Right forelimb (tissue), 1 donor: ENCODE results near the gene TFAP2B.

Experiments used
- DNase-seq: peaks from one replicate; pipeline ENCODE4 v3.0.0-alpha.2; 2018

The TFAP2B gene

GRCh38 chr6:50849796-50850180 is 31.1 kb downstream of the TFAP2B start:
- no peak for DNase-seq

DNA sequence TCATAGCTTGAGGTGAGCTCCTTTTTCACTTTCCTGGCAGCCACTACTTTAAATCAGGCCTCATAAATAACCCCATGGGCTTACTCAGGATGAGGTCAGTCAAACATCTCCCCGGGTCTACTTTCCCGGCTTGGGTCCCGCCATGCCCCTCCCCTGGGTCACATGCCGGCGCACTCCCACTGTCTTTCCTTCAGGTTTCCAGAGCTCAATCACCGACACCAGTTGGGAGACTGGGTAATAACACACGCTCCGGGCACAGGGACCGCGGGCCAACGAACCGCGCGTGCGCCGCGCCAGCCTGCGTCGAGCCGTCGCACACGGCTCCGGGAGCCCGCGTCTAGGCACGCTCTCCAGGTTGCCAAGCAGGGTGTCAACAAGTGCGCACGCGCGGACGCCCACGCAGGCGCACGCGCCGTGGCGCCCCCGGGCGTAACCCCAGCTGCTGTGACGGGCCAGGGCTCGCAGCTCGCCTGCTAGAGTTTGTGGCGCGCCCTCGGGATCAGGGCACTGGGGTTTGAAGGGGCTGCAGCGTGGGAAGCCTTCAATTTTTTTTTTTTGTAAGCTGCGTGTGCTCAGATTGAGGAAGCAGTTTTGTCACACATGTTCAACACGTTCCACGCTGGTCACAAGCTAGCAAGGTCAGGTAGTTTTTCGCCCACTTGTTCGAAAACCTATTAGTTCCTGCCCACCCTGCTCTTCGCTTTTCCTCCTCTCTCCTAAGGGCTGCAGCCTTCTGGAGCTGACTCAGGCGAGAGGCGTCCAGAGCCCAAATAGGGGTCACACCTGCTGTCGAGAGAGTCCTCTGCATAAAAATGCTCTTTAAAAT is 31.8 kb downstream of the TFAP2B start:
- DNase-seq = no peak

DNA sequence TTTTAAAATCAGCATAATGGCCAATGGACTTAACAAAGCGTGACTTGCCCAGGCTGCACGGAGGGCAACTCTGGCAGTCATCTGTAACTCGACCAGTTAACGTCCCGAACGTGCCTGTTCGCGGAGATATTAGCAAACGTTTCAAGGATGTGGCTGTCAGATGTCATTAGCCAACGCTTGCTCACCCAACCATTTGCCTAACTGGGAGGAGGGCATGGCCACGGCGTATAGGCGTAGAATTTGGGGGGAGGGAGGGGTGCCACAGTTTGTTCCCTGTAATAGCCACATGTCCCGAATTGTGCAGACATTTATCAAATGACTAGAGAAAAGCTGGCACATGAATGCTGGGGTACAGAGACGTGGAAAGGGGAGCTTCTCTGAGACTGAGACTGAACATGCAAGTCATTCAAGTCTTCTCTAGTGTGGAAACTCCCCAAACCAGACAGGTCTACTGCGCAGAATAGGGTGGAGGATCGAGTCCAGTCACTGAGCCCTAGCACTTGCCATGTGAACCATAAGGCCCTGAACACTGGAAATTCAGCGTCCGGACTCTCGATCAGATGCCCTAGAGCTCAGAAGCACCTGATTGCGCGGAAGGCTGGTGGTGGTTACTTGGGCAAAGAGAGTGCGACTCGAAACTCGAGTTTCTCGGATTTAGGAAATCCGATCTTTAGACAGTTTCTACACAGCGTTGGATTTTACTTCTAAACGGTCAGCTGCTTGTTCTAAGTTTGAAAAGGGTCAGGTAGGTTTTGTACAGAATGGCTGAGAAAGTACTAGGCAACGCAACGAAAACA is 32.6 kb downstream of the TFAP2B start:
- DNase-seq = no peak

DNA sequence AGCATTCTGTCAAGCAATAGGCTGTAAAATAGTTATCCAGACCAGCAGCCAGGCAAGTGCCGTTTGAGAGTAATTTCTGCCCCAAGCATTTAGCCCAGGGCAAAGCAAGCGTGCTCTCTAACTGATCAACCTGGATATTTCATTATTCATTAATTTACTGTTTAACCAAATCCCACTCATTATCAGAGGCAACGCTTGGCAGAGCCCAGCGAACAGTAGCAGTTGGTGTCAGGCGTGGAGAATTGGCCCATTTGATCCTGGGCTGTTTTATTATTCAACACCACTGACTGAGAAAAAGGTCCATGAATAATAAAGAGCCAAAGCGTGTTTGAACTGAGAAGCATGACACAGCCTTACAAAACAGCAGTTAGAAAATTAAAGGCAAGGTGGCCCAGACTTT is 35.3 kb downstream of the TFAP2B start:
- DNase-seq = no peak

DNA sequence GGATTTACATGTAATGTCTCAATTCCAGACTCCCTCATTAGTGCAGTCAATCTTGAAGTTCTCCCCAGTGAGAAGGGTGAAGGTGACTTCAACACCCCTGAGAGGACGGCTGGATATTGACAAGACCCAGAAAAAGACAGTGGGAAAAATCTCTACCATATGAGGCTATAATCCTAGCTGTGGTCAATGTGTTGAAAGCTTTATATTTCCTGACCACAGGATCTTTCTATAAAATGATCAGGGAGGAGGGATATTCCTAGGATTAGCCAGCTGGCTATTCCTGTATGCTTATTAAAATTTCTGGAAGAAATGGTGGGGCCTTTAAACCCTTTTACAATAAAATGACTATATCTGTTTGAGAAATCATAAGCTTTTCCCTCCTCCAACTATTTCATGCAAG is 43.0 kb downstream of the TFAP2B start:
- no peak for DNase-seq

DNA sequence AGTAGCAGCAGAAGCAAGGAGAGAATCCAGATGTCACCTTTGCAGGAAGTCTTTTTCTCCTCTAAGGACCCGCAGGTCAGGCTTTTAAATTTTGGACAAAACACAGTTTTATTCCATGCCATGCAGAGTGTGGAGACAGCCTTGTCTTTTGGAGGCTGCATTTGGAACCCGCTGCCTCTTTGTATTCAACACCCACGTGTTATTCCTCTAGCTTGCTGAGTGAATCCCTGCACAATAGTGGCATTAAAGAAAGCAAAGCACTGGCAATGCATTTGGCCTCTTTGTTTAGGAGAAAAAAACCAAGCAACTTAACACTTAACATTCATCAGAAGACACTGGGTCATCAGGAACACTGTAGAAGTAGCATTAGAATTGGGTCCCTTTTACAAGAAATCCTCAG is 43.5 kb downstream of the TFAP2B start:
- no peak for DNase-seq

DNA sequence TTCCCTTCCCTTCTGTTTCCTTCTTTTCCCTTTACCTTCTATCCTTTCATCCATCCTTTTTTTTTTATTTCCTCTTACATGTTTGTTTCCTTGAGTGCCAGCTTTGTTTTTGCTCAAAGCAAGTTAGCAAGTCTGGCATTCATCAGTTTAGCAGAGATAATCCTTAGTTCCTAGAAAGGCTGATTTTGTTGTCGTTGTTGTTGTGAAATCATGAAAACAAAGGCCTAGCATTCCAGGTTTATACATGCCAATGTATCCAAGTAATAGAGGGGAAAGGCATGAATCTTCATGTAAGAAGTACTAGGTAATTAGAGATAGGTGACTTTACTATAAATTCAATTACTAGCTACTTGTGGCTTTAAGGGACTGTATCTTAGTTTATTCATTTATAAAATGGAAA is 45.9 kb downstream of the TFAP2B start:
- DNase-seq = no peak

DNA sequence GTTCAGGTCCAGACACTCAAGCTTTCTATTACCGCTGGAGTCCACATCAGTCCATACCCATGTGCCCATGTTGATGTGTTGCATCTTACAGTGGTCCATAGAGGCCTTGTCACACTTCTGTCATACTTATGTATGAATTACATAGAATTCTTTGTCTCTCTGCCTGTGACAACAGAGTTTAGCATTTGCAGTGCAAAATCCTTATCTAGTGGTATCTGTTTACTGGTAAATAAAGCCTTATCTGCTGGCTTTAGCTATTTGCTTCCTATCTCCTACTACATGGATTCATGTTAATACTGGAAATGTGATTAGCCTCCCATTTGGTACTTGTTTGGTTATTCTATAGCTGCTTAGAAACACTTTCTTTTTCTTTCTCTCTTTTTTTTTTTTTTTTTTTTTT is 49.8 kb downstream of the TFAP2B start:
- DNase-seq = no peak

- DNase-seq = no peak
These were observed 54.5 kb downstream of the TFAP2B start for GRCh38 chr6:50873167-50873566.

GRCh38 chr6:50884364-50884763 is 65.7 kb downstream of the TFAP2B start:
- no peak for DNase-seq

DNA sequence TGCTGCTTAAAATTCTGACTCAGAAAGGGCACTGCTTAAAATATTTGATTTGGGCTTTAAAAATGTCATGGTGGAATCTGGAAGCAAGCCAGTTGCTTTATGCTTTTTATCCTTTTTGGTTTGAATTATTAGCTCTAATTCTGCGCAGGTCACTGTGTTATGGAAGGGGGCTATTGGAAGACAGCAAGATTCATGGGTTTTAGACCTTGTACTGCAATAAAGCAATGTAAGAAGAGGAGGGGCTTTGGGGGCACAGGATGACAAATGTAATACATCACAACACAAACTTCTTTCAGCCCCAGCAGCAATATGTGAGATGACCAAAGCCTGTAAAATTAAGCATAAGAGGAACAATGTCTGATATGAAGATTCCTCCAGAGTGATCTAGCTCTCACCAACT is 68.4 kb downstream of the TFAP2B start:
- no peak for DNase-seq

GRCh38 chr6:50889497-50889896 is 70.8 kb downstream of the TFAP2B start:
- no peak for DNase-seq

GRCh38 chr6:50889935-50890334 is 71.3 kb downstream of the TFAP2B start:
- no peak for DNase-seq

DNA sequence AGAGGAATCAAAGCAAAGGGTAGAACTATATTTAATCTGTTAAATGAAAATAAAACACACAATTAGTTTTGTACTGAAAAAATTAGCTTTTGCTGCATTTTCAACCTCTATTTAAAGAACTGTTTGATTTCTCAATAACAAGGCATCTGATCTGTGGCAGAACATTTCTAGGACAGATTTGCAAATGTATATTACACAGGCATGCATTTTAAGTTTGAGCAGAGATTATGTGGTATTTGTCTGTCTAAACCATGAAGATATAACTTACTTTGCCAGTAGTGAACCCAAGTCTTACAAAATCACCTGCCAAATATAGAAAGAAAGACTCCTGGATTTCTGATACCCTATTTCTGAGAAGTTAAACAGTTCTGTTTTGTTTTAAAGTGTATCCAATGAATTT is 71.9 kb downstream of the TFAP2B start:
- DNase-seq = no peak

DNA sequence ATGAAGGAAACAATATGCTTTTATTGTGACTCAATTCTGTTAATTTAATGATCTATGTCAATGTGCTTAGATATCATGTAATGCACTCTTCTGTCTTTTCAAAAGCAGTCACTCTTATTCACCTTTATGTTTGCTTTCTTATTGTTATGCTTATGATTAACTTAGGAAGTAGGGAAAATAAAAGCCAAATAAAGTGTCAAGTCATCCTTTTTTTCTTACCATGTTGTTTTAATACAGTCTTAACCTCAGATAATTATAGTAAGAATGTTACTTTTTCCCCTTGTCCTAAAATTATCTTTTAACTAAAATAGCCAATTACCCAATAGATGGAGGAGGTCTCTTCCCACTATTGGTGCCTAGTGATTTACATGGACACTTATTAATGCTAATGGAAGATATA is 72.6 kb downstream of the TFAP2B start:
- DNase-seq = no peak
